ENCODE results near the gene EGLN2.

EGLN2 gene

DNA sequence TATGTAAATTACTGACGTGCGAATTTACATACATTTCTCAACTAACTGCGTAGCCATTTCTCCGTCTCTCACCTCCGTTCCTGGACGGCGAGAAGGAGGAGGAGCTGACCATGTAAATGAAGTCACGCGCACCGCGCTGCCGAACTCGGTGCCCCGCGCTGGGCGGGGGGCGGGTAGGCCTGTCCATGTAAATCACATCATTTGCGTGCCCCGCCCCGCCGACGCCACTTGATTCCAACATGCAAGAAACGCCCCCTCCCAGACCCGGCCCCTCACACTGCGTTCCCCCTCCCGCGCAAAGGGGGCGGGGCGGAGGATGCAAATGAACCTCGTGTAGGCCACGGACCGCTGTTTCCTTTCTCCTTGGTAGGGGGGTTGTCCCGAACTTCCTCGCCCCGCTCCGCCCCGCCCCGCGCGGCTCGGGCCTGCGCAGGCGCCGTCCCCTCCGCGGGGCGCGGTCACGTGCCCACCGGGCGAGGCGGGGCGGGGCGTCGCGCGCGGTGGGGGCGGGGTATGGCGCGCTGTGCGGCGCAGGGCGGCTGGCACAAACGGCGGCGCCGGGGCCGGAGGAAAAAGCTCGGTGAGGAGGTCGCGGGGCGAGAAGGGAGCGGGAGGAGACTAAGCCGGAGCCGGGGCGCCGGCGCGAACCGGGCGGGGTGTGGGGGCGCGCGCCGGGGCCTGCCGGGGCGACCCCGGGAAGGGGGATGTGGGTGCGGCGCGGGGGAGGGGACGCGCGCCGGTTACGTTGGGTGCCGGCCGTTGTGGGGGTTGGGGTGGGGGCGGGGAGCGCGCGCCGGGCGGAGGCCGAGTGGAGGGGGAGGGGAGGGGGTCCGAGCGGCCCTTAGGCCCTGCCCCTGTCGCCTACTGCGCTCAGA is at the start of gene EGLN2:
TSS of gene EGLN2 (plus strand) at position 509 of the 875 bp plus-strand sequence. CDS start 1,382 bp downstream, outside the sequence.
- Histone ChIP-seq H3K27me3 (ENCODE audit: insufficient read depth, low read depth, severe bottlenecking) (no peaks in the 10 kb centered on the region), H3K9me3 (ENCODE audit: severe bottlenecking) (no peaks in the 10 kb centered on the region), H3K4me3 (ENCODE audit: low read depth, low read length) (peak within 1 kb of the TSS; percentile 94), H3K36me3 (peaks cover 35% of the 10 kb centered on the region), H3K27ac (peak within 1 kb of the TSS; percentile 91)
- TF ChIP-seq, protein P1, sequence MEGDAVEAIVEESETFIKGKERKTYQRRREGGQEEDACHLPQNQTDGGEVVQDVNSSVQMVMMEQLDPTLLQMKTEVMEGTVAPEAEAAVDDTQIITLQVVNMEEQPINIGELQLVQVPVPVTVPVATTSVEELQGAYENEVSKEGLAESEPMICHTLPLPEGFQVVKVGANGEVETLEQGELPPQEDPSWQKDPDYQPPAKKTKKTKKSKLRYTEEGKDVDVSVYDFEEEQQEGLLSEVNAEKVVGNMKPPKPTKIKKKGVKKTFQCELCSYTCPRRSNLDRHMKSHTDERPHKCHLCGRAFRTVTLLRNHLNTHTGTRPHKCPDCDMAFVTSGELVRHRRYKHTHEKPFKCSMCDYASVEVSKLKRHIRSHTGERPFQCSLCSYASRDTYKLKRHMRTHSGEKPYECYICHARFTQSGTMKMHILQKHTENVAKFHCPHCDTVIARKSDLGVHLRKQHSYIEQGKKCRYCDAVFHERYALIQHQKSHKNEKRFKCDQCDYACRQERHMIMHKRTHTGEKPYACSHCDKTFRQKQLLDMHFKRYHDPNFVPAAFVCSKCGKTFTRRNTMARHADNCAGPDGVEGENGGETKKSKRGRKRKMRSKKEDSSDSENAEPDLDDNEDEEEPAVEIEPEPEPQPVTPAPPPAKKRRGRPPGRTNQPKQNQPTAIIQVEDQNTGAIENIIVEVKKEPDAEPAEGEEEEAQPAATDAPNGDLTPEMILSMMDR (IDR thresholded peaks at IDR 0.05; ENCODE audit: low read depth, low read length), result no peak
- DNase-seq, result peak; percentile 100

DNA sequence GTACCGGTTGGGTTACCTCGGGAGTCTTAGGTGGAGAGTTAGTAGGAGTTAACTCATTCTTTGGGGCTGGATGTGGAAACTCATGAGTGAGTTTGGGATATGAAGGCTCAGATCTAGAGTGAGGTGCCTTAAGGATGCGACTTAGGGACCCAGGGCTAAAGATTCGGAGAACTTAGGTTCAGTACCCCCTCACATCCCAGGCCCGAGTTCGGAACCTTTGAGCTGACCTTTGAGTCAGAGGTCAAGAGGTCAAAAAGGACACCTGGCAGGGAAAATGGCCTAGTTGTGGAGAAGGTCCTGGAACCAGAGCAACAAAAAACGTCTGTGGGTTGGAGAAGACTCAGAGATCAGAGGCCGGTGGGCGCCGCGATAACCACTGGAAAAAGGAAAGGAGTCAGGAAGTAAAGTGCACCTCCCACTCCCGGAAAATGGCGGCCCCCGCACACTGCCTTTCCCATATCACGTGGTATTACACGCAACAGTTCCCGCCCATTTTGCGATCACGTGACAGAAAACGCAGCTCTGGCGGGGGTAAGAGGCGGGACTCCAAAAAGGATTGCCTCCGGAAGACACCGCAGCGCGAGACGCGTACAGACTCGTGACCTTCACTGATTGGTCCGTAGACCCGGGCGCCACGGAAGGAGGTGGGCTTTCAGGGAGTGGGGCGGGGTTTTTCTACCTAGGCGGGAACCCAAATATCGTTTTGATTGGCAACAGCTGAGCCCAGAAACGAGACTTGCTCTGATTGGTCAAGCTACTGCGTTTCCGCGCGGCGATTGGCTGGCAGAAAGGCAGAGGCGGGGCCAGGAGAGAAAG is 48.7 kb upstream of the EGLN2 start, which contains the start of gene ACTMAP:
TSS of gene ACTMAP (minus strand) at position 420 of the 816 bp plus-strand sequence. CDS start 674 bp downstream, outside the sequence.
- peak; percentile 100 for DNase-seq

DNA sequence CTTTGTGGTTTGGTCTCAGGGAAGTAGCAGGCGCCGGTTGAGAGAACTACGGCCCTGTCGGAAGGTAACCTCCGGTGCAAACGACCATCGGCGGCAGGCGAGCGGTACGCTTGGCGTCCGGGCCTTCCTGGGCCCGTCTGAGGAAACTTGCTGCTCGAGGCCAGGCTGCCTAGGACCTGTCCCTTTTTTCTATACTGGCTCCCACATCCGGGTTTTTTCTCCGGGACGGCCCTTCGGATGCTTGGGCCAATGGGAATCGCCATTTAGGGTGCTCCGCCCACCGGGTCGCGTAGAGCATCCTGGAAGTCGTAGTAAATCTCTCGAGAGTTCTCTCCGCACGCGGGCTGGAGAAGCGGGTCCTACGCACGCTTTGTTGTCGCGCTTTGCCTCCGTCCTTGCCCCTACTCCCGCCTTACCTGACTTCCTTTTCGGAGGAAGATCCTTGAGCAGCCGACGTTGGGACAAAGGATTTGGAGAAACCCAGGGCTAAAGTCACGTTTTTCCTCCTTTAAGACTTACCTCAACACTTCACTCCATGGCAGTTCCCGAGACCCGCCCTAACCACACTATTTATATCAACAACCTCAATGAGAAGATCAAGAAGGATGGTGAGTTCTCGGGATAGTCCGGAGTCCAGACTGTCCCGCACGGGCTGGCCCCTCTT is 48.0 kb upstream of the EGLN2 start, which contains the start of gene SNRPA:
TSS of gene SNRPA (plus strand) at position 330 of the 664 bp plus-strand sequence. CDS start at position 536, 206 bp downstream.
- Histone ChIP-seq H3K9me3 (ENCODE audit: severe bottlenecking) (no peaks in the 10 kb centered on the region), H3K27me3 (ENCODE audit: insufficient read depth, low read depth, severe bottlenecking) (no peaks in the 10 kb centered on the region), H3K36me3 (peaks cover 35% of the 10 kb centered on the region), H3K27ac (peak within 1 kb of the TSS; percentile 100), H3K4me3 (ENCODE audit: low read depth, low read length) (peak within 1 kb of the TSS; percentile 98)
- TF ChIP-seq, protein P1 (IDR thresholded peaks at IDR 0.05; ENCODE audit: low read depth, low read length), result no peak
- peak; percentile 97 for DNase-seq

More for the DNA sequence above, 48.7 kb upstream of the EGLN2 start, which contains the start of gene ACTMAP:
- peaks cover 27% of the 10 kb centered on the region for H3K36me3 ChIP-seq
- TF ChIP-seq, protein P1 (IDR thresholded peaks at IDR 0.05; ENCODE audit: low read depth, low read length), result no peak
- peak within 1 kb of the TSS; percentile 100 for H3K27ac ChIP-seq
- H3K4me3 ChIP-seq (ENCODE audit: low read depth, low read length), result peak within 1 kb of the TSS; percentile 98
- no peaks in the 10 kb centered on the region for H3K27me3 ChIP-seq (ENCODE audit: insufficient read depth, low read depth, severe bottlenecking)
- no peaks in the 10 kb centered on the region for H3K9me3 ChIP-seq (ENCODE audit: severe bottlenecking)

DNA sequence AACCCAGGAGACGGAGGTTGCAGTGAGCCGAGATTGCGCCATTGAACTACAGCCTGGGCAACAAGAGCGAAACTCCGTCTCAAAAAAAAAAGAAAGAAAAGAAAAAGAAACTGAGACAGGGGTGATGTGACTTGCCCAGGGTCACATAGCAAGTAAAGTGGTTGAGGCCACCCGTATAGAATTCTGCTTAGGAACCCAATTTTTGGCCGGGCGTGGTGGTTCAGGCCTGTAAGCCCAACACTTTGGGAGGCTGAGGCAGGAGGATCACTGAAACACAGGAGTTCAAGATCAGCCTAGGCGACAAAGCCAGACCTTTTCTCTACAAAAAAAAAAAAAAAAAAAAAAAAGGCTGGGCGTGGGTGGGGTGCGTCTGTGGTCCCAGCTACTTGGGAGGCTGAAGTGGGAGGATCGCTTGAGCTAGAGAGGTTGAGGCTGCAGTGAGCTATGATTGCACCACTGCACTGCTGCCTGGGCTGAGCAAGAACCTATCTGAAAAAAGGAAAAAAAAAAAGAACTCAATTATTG is 46.7 kb upstream of the EGLN2 start:
- H3K27ac ChIP-seq, result peak overlapping the region; percentile 100; the same call in 1 of the 2 replicates
- no peaks in the 10 kb centered on the region for H3K9me3 ChIP-seq (ENCODE audit: severe bottlenecking)
- H3K36me3 ChIP-seq, result peaks cover 48% of the 10 kb centered on the region
- no peak for DNase-seq
- H3K27me3 ChIP-seq (ENCODE audit: insufficient read depth, low read depth, severe bottlenecking), result no peaks in the 10 kb centered on the region
- TF ChIP-seq, protein P1 (IDR thresholded peaks at IDR 0.05; ENCODE audit: low read depth, low read length), result no peak
- peak overlapping the region; percentile 98; the same call in 1 of the 2 replicates for H3K4me3 ChIP-seq (ENCODE audit: low read depth, low read length)

DNA sequence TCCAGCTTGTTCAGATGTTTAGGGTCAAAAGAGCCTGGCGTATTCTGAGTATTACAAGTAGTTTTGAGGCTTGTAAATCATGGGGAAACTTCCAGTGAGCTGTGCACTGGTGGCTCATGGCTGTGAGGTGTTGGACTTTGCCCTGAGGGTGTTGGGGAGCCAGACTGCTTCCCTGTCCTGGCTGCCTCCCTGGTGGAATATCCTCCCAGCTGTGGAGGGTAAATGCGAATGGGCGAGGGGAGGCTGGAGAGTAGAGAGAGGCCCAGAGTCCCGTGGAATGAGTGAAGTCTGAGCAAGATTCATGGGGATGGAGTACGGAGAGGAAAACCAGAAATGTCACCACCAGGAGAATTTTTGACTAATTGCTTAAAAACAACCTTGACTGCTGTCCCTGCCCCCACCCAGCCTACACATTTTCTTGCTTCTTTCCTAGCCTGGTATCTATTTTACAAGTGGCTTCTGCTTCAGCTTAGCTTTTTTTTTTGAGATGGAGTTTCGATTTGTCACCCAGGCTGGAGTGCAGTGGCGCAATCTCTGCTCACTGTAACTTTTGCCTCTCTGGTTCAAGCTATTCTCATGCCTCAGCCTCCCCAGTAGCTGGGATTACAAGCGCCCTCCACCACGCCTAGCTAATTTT is 44.3 kb upstream of the EGLN2 start:
- TF ChIP-seq, protein P1 (IDR thresholded peaks at IDR 0.05; ENCODE audit: low read depth, low read length), result no peak
- DNase-seq, result no peak
- no peak overlapping the region for H3K4me3 ChIP-seq (ENCODE audit: low read depth, low read length)
- no peaks in the 10 kb centered on the region for H3K27me3 ChIP-seq (ENCODE audit: insufficient read depth, low read depth, severe bottlenecking)
- no peak overlapping the region for H3K27ac ChIP-seq
- no peaks in the 10 kb centered on the region for H3K9me3 ChIP-seq (ENCODE audit: severe bottlenecking)
- peaks cover 70% of the 10 kb centered on the region for H3K36me3 ChIP-seq
